Prostate gland (tissue), 2 donors: ENCODE results near the gene TRRAP. TPM values are rescaled to one million over a fixed set of nuclear protein-coding genes. Genes with fewer than 3 reads are reported as not detected.

Experiments
- DNase-seq: peaks from one replicate; pipeline ENCODE4 v3.0.0-alpha.2; 2019; ENCODE audit warnings: low spot score
- H3K27ac ChIP-seq, 2 donors: fragments of 200-600 bp; sonication (generic); 2 replicates each; pipeline ENCODE4 v1.5.1; 2017 to 2019
- H3K27me3 ChIP-seq: fragments of 200-600 bp; sonication (generic); replicated peaks from 2 replicates; pipeline ENCODE4 v1.5.1; 2019; ENCODE audit not compliant: insufficient read depth
- H3K36me3 ChIP-seq, 2 donors: fragments of 200-600 bp; sonication (generic); 1 replicate in 1 of 2; 2 replicates in 1 of 2; pipeline versions ENCODE4 v1.5.1 to v1.8.1; 2017 to 2019
- H3K4me1 ChIP-seq: fragments of 200-600 bp; sonication (generic); replicated peaks from 2 replicates; pipeline ENCODE4 v1.5.1; 2019
- H3K4me3 ChIP-seq, 2 donors: fragments of 200-600 bp; sonication (generic); 2 replicates each; pipeline ENCODE4 v1.5.1; 2017 to 2019
- H3K9me3 ChIP-seq: fragments of 200-600 bp; sonication (generic); 2 replicates; pipeline ENCODE4 v1.5.1; 2017
- CTCF ChIP-seq, 4 experiments: fragments of 200-600 bp in 2 of 4; fragments of 450-650 bp in 2 of 4; sonication (generic) in 2 of 4; IDR thresholded peaks; 1 replicate in 3 of 4; 2 replicates in 1 of 4; pipeline ENCODE4 v1.5.1; 2016 to 2019; ENCODE audit warnings: antibody characterized with exemption in 4 of 4, mild to moderate bottlenecking in 2 of 4, moderate library complexity in 2 of 4
- POLR2A ChIP-seq: fragments of 450-650 bp; IDR thresholded peaks from one replicate; pipeline ENCODE4 v1.6.1; 2016; ENCODE audit warnings: antibody characterized with exemption, mild to moderate bottlenecking
- POLR2AphosphoS5 ChIP-seq: sonication (generic); formaldehyde crosslinking; IDR thresholded peaks from one replicate; pipeline ENCODE4 v1.6.1; 2017; ENCODE audit warnings: antibody characterized with exemption
- WGBS: methylation state at CpG from one replicate; pipeline ENCODE4 v1.1.5; 2018; 5-methylcytosine and 5-hydroxymethylcytosine counted together
- intact Hi-C: fragments of 100-400 bp; cut with DNase I; formaldehyde crosslinking; loops from one replicate; pipeline ENCODE4 v1.14.2; 2022
- total RNA-seq, 2 donors: library from RNA; depleted of rRNA; stranded (reverse); fragments of >200 nt; gene quantifications; one replicate each; pipeline ENCODE4 v1.1.0, GENCODE V29; 2016

Gene TRRAP
- total RNA-seq, 2 donors from 2014 or later = 38.3 to 87.4 TPM

DNA sequence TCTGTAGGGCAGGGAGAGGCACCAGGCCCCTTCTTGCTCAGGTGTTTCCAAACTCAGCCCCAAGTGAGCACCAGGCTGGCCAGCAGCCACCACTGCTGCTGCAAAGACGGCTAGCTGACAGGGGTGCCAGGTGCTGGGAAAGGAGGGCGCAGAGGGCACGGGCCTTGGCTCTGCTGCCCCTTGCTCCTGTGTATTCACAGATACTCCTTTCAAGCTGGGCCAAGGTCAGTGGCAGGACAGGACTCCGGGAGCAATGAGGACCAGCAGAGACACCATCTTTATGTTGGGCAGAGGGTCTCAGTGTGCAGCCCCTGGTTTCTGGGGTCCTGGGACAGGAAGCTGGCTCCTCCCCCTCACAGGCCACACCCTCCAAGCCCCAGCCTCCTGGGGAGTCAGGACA is 155.4 kb downstream of the TRRAP start:
- Histone ChIP-seq H3K4me3 (no peak overlapping the region), H3K4me1 (no peaks in the 10 kb centered on the region), H3K27me3 (no peaks in the 10 kb centered on the region), H3K9me3 (no peaks in the 10 kb centered on the region), H3K36me3 (peaks cover 16 to 56% of the 10 kb centered on the region in 2 donors), H3K27ac (no peak overlapping the region)
- intact Hi-C loops = no loop called here
- no peak for DNase-seq
- TF ChIP-seq CTCF (IDR thresholded peaks at IDR 0.05) (no peak), POLR2A (no peak), POLR2AphosphoS5 (no peak)
- WGBS = 73% methylated on average over 4 of the region's 4 CpGs

DNA sequence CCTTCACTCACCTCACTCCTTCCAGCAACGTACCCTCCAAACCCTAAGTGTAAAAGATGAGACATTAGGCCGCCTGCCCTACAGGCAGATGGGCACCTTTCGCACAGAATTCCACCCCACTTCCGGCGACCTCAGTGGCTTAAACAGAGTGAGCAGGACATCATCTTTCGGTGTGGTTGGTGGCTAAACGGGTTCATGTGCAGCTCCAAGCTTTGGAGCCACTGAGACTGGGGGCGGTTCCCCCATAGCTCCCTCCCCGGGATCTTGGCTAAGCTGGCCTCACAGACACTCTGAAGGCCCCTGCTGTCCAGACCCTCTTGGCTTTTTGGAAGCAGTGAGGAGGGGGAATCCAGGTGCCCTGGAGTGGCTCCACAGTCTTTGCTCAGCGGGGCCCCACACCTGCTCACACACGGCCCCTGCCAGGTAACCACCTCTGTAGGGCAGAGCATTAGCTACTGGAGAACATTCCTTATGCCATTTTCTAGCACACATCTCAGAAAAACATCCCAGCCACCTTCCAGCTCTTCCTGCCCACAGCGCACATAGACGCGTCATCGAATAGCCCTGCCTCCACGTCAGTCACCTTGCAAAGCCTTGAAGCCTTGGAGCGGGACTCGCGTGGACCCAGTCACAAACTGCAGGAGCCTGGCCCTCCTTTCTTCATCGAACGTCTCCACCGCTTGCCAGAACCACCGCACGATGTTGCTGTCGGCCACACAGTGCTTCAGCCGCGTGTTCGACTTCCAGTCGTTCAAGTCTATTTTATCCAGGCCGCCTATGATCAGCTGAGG is 156.8 kb downstream of the TRRAP start:
- no peak for DNase-seq
- no peaks in the 10 kb centered on the region for H3K27me3 ChIP-seq
- intact Hi-C loops = no loop called here
- no peak for TF ChIP-seq CTCF (IDR thresholded peaks at IDR 0.05)
- no peak for TF ChIP-seq POLR2A
- no peak for TF ChIP-seq POLR2AphosphoS5
- 91% methylated on average over 30 of the region's 30 CpGs for WGBS
- no peak overlapping the region for H3K27ac ChIP-seq
- H3K4me3 ChIP-seq = no peak overlapping the region
- no peaks in the 10 kb centered on the region for H3K4me1 ChIP-seq
- H3K9me3 ChIP-seq = no peaks in the 10 kb centered on the region
- H3K36me3 ChIP-seq = peaks cover 16 to 53% of the 10 kb centered on the region in 2 donors

DNA sequence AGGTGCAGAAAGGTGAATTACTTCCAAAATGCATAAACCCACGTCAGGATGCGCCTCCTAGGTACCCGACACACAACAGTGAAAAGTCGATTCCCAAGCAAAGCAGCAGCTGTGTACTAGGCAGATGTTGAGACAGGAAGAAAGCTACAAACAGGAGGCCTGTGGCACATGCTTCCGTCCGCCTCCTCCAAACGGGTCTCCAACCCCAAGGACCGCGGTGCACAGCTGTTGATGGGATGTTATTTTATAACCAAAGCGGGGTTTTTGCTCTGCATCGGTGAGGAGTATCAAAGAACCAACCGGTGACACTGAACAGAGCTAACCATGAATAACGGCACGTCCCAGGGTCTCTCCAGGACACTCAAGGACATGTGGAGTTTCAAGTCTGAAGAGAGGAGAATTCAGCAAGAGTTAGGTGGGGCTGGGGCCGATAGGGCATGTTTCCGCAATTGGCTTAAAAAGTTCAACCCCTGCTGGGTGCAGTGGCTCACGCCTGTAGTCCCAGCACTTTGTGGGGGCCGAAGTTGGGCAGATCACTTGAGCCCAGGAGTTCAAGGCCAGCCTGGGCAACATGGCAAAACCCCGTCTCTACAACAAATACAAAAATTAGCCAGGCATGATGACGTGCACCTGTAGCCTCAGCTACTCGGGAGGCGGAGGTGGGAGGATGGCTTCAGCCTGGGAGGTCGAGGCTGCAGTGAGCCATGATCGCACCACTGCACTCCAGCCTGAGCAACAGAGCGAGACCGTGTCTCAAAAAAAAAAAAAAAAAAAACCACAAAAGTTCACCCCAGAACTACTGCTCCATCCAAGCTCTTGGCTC is 157.6 kb downstream of the TRRAP start:
- Histone ChIP-seq H3K27me3 (no peaks in the 10 kb centered on the region), H3K27ac (no peak overlapping the region), H3K9me3 (no peaks in the 10 kb centered on the region), H3K4me1 (peaks cover 5% of the 10 kb centered on the region), H3K36me3 (peaks cover 16 to 46% of the 10 kb centered on the region in 2 donors), H3K4me3 (no peak overlapping the region)
- DNase-seq = no peak
- WGBS = 84% methylated on average over 26 of the region's 26 CpGs
- TF ChIP-seq POLR2A = no peak
- no peak for TF ChIP-seq CTCF (IDR thresholded peaks at IDR 0.05)
- no peak for TF ChIP-seq POLR2AphosphoS5
- intact Hi-C loops = no loop called here

DNA sequence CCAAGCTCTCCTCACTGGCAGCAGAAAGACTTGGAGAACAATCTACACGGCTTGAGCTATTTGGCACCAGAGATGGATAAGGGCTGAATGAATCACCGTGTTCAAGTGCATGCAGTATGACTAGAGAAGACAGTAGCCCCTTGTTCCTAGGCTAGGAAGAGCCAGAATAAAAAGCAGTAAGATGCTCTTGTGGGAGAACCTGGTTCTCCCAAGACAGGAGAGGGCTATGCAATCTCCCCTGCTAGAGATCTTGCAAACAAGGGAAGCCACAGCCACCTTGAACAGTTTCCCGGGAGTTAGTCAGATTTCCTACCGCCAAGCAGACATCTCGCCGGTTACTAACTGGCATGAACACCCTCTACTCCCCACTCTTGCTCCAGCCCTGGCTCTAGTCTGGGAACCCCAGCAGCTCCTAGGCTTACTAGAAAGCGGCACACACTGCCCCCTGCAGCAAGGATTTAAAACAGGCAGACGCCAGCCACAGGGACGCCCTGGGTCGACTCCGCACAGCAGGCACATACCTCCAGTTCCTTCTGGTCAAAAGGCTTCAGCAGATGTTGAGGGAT is 158.3 kb downstream of the TRRAP start:
- 67% methylated on average over 11 of the region's 11 CpGs for WGBS
- peaks cover 16 to 41% of the 10 kb centered on the region in 2 donors for H3K36me3 ChIP-seq
- H3K4me3 ChIP-seq = no peak overlapping the region
- intact Hi-C loops = no loop called here
- no peak overlapping the region for H3K27ac ChIP-seq
- H3K4me1 ChIP-seq = peaks cover 6% of the 10 kb centered on the region
- H3K9me3 ChIP-seq = no peaks in the 10 kb centered on the region
- DNase-seq = no peak
- peak in 2 of 4 experiments; percentile 11 to 28 for TF ChIP-seq CTCF (IDR thresholded peaks at IDR 0.05)
- no peak for TF ChIP-seq POLR2AphosphoS5
- TF ChIP-seq POLR2A = no peak
- H3K27me3 ChIP-seq = no peaks in the 10 kb centered on the region
